ENCODE measurements around the gene SLC2A8.

The SLC2A8 gene

DNA sequence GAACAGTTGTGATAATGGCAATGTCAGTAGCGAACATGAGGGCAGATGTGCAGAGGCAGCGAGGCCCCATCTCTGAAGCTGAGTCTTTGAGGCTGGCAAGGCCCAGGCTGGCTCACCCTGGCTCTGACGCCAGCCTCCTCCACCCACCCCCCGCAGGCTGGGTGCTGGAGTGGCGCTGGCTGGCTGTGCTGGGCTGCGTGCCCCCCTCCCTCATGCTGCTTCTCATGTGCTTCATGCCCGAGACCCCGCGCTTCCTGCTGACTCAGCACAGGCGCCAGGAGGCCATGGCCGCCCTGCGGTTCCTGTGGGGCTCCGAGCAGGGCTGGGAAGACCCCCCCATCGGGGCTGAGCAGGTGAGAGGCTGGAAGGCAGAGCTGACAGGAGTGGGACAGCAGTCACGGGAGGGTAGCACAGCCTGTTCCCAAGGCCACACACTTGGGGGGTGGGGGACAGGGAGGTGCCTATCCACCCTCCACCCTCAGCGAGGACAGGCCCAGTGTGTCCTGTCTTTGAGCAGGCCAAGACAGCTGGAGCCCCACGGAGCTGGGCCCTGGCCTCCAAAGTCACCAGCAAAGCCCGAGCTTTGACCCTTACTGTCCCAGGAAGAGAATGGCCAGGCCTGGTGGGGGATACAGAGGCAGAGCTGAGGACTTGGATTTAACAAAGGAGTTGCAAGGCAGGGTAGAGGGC lies 5.6 kb downstream of the SLC2A8 start:
- no peak overlapping the region for H3K27ac ChIP-seq (ENCODE audit: insufficient read depth, low read depth, low read length, poor library complexity, severe bottlenecking)
- peaks cover 8% of the 10 kb centered on the region for H3K4me1 ChIP-seq (ENCODE audit: control insufficient read depth, insufficient read depth, low read length)
- peaks cover 8% of the 10 kb centered on the region for H3K27me3 ChIP-seq (ENCODE audit: control insufficient read depth, insufficient read depth, low read length, poor library complexity, severe bottlenecking)
- no peaks in the 10 kb centered on the region for H3K9me3 ChIP-seq (ENCODE audit: control insufficient read depth, low read length)
- WGBS, 2 experiments: 90% methylated on average over 18 of the region's 18 CpGs
- no peak overlapping the region for H3K4me3 ChIP-seq (ENCODE audit: insufficient read depth, low read depth, low read length)
- peaks cover 11% of the 10 kb centered on the region for H3K36me3 ChIP-seq (ENCODE audit: control insufficient read depth, insufficient read depth, low read length)

- Histone ChIP-seq H3K4me3 (ENCODE audit: insufficient read depth, low read depth, low read length) (no peak overlapping the region), H3K27me3 (ENCODE audit: control insufficient read depth, insufficient read depth, low read length, poor library complexity, severe bottlenecking) (no peaks in the 10 kb centered on the region), H3K36me3 (ENCODE audit: control insufficient read depth, insufficient read depth, low read length) (peaks cover 11% of the 10 kb centered on the region), H3K4me1 (ENCODE audit: control insufficient read depth, insufficient read depth, low read length) (peaks cover 8% of the 10 kb centered on the region), H3K9me3 (ENCODE audit: control insufficient read depth, low read length) (no peaks in the 10 kb centered on the region), H3K27ac (ENCODE audit: insufficient read depth, low read depth, low read length, poor library complexity, severe bottlenecking) (no peak overlapping the region)
- WGBS, 2 experiments: 89 to 94% methylated on average over 21 to 22 of the region's 22 CpGs
Measured at GRCh38 chr9:127403507-127404192, 6.7 kb downstream of the SLC2A8 start.

- peaks cover 11% of the 10 kb centered on the region for H3K36me3 ChIP-seq (ENCODE audit: control insufficient read depth, insufficient read depth, low read length)
- no peaks in the 10 kb centered on the region for H3K9me3 ChIP-seq (ENCODE audit: control insufficient read depth, low read length)
- H3K27me3 ChIP-seq (ENCODE audit: control insufficient read depth, insufficient read depth, low read length, poor library complexity, severe bottlenecking): no peaks in the 10 kb centered on the region
- H3K4me3 ChIP-seq (ENCODE audit: insufficient read depth, low read depth, low read length): no peak overlapping the region
- peaks cover 8% of the 10 kb centered on the region for H3K4me1 ChIP-seq (ENCODE audit: control insufficient read depth, insufficient read depth, low read length)
- H3K27ac ChIP-seq (ENCODE audit: insufficient read depth, low read depth, low read length, poor library complexity, severe bottlenecking): no peak overlapping the region
- WGBS, 2 experiments: 94 to 96% methylated on average over 23 of the region's 23 CpGs
Measured at GRCh38 chr9:127404631-127405030, 7.7 kb downstream of the SLC2A8 start.

DNA sequence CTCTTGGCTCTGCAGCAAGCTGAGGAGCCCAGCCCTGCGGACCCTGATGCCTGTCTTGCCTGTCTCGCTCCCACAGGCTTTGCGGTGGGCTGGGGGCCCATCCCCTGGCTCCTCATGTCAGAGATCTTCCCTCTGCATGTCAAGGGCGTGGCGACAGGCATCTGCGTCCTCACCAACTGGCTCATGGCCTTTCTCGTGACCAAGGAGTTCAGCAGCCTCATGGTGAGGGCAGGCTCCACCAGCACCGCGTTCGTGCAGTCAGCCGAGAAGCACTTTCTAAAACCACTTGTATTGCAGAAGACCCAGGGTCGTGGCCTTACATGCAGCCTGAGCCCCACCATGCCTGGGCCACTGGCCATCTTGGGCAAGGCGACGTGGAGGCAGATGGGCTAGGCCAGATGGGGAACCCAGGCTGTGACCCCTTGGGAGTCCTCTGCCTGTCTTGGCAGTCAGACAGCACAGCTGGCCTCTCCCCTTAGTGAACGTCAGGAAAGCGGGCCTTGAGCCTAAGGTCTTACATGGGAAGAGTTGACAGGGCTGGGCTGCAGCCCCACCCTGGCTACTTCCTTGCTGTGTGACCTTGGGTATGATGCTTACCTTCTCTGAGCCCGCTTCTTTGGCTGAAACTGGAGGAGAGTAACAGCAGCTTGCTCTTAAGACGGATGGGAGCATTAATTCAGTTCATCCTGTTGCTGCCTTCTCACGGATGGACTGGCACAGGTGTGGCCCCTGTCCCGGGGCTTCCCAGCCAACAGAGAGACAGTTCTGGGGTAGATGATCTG lies 8.6 kb downstream of the SLC2A8 start:
- Histone ChIP-seq H3K4me3 (ENCODE audit: insufficient read depth, low read depth, low read length) (no peak overlapping the region), H3K36me3 (ENCODE audit: control insufficient read depth, insufficient read depth, low read length) (peaks cover 11% of the 10 kb centered on the region), H3K4me1 (ENCODE audit: control insufficient read depth, insufficient read depth, low read length) (peaks cover 8% of the 10 kb centered on the region), H3K27me3 (ENCODE audit: control insufficient read depth, insufficient read depth, low read length, poor library complexity, severe bottlenecking) (no peaks in the 10 kb centered on the region), H3K9me3 (ENCODE audit: control insufficient read depth, low read length) (no peaks in the 10 kb centered on the region), H3K27ac (ENCODE audit: insufficient read depth, low read depth, low read length, poor library complexity, severe bottlenecking) (no peak overlapping the region)
- 95 to 96% methylated on average over 20 of the region's 20 CpGs for WGBS, 2 experiments

GRCh38 chr9:127406799-127407491 lies 10.0 kb downstream of the SLC2A8 start:
- no peaks in the 10 kb centered on the region for H3K9me3 ChIP-seq (ENCODE audit: control insufficient read depth, low read length)
- H3K4me3 ChIP-seq (ENCODE audit: insufficient read depth, low read depth, low read length): no peak overlapping the region
- H3K36me3 ChIP-seq (ENCODE audit: control insufficient read depth, insufficient read depth, low read length): peaks cover 11% of the 10 kb centered on the region
- H3K27me3 ChIP-seq (ENCODE audit: control insufficient read depth, insufficient read depth, low read length, poor library complexity, severe bottlenecking): no peaks in the 10 kb centered on the region
- H3K27ac ChIP-seq (ENCODE audit: insufficient read depth, low read depth, low read length, poor library complexity, severe bottlenecking): no peak overlapping the region
- peaks cover 8% of the 10 kb centered on the region for H3K4me1 ChIP-seq (ENCODE audit: control insufficient read depth, insufficient read depth, low read length)
- WGBS, 2 experiments: 84 to 85% methylated on average over 13 of the region's 13 CpGs

DNA sequence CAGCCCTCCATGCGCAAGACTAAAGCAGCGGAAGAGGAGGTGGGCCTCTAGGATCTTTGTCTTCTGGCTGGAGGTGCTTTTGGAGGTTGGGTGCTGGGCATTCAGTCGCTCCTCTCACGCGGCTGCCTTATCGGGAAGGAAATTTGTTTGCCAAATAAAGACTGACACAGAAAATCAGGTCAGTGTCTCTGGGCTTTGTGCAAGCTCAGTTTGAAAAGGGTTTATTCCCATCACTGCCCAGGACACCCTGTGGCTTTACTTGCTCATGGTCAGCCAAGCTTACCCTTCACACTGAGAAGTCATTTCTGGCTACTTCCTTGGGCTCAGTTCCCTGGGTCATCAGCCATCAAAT lies 10.5 kb downstream of the SLC2A8 start:
- peaks cover 8% of the 10 kb centered on the region for H3K4me1 ChIP-seq (ENCODE audit: control insufficient read depth, insufficient read depth, low read length)
- no peaks in the 10 kb centered on the region for H3K27me3 ChIP-seq (ENCODE audit: control insufficient read depth, insufficient read depth, low read length, poor library complexity, severe bottlenecking)
- no peak overlapping the region for H3K27ac ChIP-seq (ENCODE audit: insufficient read depth, low read depth, low read length, poor library complexity, severe bottlenecking)
- H3K36me3 ChIP-seq (ENCODE audit: control insufficient read depth, insufficient read depth, low read length): peaks cover 11% of the 10 kb centered on the region
- H3K4me3 ChIP-seq (ENCODE audit: insufficient read depth, low read depth, low read length): no peak overlapping the region
- H3K9me3 ChIP-seq (ENCODE audit: control insufficient read depth, low read length): no peaks in the 10 kb centered on the region
- WGBS, 2 experiments: 82 to 90% methylated on average over 6 of the region's 6 CpGs

- WGBS, 2 experiments: 95 to 99% methylated on average over 3 to 4 of the region's 4 CpGs
- peaks cover 8% of the 10 kb centered on the region for H3K4me1 ChIP-seq (ENCODE audit: control insufficient read depth, insufficient read depth, low read length)
- H3K27ac ChIP-seq (ENCODE audit: insufficient read depth, low read depth, low read length, poor library complexity, severe bottlenecking): no peak overlapping the region
- no peak overlapping the region for H3K4me3 ChIP-seq (ENCODE audit: insufficient read depth, low read depth, low read length)
- H3K9me3 ChIP-seq (ENCODE audit: control insufficient read depth, low read length): no peaks in the 10 kb centered on the region
- H3K36me3 ChIP-seq (ENCODE audit: control insufficient read depth, insufficient read depth, low read length): no peaks in the 10 kb centered on the region
- H3K27me3 ChIP-seq (ENCODE audit: control insufficient read depth, insufficient read depth, low read length, poor library complexity, severe bottlenecking): no peaks in the 10 kb centered on the region
Measured at GRCh38 chr9:127411122-127411521, 14.2 kb downstream of the SLC2A8 start.

GRCh38 chr9:127415141-127415540 lies 18.2 kb downstream of the SLC2A8 start:
- 84 to 94% methylated on average over 4 of the region's 4 CpGs for WGBS, 2 experiments
- Histone ChIP-seq H3K27ac (ENCODE audit: insufficient read depth, low read depth, low read length, poor library complexity, severe bottlenecking) (no peak overlapping the region), H3K36me3 (ENCODE audit: control insufficient read depth, insufficient read depth, low read length) (no peaks in the 10 kb centered on the region), H3K4me3 (ENCODE audit: insufficient read depth, low read depth, low read length) (no peak overlapping the region), H3K4me1 (ENCODE audit: control insufficient read depth, insufficient read depth, low read length) (no peaks in the 10 kb centered on the region), H3K27me3 (ENCODE audit: control insufficient read depth, insufficient read depth, low read length, poor library complexity, severe bottlenecking) (no peaks in the 10 kb centered on the region), H3K9me3 (ENCODE audit: control insufficient read depth, low read length) (no peaks in the 10 kb centered on the region)

DNA sequence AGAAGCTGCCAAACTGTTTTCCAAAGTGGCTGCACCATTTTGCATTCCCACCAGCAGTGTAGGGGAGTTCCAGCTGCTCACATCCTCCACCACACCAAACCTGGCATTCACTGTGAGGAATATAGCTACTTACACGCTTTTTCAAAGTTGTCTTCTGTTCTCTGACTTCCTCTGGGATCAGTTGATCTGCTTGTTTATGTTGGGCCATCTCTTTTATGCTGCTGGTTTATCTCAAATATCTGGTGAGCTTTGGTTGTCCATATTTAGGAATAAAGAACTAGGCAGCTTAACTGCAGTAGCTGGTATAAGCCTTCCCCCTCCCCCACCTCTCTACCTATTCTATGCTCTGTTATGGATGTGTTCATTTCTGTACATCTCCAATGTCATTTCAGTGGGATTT lies 18.7 kb downstream of the SLC2A8 start:
- Histone ChIP-seq H3K4me1 (ENCODE audit: control insufficient read depth, insufficient read depth, low read length) (no peaks in the 10 kb centered on the region), H3K9me3 (ENCODE audit: control insufficient read depth, low read length) (no peaks in the 10 kb centered on the region), H3K27me3 (ENCODE audit: control insufficient read depth, insufficient read depth, low read length, poor library complexity, severe bottlenecking) (no peaks in the 10 kb centered on the region), H3K27ac (ENCODE audit: insufficient read depth, low read depth, low read length, poor library complexity, severe bottlenecking) (no peak overlapping the region), H3K36me3 (ENCODE audit: control insufficient read depth, insufficient read depth, low read length) (no peaks in the 10 kb centered on the region), H3K4me3 (ENCODE audit: insufficient read depth, low read depth, low read length) (no peak overlapping the region)
- 93 to 95% methylated on average over 1 of the region's 1 CpG for WGBS, 2 experiments
